Nucleus accumbens (tissue), 56 donors: Measurements from ENCODE around the gene SLC9A9.
"Not testable (repeated sequence)": the region's sequence is repeated elsewhere in the genome, so short reads cannot be mapped to it uniquely, and the experiment has no call there.

Experiments
- DNase-seq, 56 donors: peaks; one replicate each; lab custom pipeline; 2025; lab: John Stamatoyannopoulos, UW

Gene SLC9A9

DNA sequence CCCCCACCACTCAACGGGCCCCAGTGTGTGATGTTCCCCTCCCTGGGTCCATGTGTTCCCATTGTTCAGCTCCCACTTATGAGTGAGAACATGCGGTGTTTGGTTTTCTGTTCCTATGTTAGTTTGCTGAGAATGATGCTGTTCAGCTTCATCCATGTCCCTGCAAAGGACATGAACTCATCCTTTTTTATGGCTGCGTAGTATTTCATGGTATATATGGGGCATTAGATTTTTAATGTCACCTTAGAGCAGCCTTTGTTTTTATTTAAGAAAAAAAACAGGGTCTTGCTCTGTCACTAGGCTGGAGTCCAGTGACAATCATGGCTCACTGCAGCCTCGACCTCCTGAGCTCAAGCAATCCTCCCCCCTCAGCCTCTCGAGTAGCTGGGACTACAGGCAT, 568.7 kb downstream of the SLC9A9 start:
- not testable (repeated sequence) for DNase-seq

- no peak for DNase-seq
Observed at GRCh38 chr3:143278721-143279120, 569.5 kb downstream of the SLC9A9 start.

- no peak for DNase-seq
Observed at GRCh38 chr3:143277531-143277930, 570.7 kb downstream of the SLC9A9 start.

- no peak for DNase-seq
Observed at GRCh38 chr3:143276592-143276991, 571.7 kb downstream of the SLC9A9 start.

DNA sequence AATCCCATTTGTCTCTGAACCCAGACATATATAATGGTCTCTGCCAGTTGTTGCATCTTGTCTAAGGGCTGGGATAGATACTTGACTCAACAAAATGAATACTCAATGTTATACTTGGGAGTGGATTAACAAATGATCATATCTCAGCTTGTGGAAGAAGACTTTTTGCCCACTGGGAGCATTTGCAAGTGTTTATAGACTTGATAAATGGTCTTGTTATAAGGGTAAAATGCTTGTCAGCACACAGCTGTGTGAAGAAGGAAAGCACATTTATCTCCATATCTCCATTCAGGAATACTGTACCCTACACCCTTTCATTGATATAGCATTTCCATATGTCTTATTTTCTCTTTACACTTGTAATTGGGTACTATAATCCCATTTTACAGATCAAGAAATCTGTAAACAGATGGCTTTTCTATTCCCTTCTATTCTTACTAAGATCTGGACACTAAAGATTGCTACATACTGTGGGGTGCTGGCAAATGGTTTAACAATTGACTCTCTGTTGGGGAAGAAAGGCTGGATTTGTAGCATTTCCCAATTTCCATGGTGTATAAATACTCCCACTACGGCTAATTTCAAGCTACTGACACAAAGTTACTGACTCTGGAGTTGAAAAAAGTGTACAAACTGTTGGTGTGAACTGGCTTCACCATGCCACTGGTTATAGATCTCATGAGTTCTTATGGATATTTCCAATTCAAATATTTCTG, 574.1 kb downstream of the SLC9A9 start:
- DNase-seq, result no peak

DNA sequence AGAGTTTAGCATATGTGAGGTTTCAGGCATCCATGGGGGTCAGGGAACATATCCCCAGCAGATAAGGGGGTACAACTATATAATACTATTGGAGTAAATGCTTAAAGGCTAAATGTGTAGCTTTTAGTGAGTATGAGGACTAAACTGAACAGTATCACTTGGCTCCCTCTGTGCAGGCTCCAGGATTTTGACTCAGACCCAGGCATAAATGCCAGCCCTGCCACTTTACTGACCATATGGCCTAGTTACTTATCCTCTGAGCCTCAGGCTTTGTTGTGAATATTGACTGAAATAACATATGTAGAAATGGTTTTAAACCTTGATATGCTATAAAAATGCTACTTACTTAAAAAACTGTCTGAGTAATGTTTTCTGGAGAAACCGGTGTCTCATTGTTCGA, 577.1 kb downstream of the SLC9A9 start:
- DNase-seq, result no peak

GRCh38 chr3:143269741-143270140, 578.5 kb downstream of the SLC9A9 start:
- DNase-seq, result no peak

DNA sequence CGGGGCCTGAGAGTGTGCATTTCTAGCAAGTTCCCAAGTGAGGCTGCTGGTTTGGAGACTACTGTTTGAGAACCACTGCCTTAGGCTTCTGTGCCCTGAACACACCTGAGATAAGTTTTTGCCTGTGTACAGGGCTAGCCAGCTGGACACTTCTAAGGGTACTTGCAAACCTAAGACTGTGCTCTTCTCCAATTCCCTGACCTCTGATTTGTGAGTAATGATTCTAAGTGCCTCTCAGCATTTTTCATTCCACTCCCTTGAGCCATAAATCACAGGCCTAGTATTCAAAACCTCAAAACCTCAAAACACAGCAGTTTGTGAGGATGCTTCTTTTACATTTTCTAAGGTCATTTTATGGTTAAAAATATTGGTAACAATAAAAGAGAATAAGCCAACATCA, 580.3 kb downstream of the SLC9A9 start:
- no peak for DNase-seq

DNA sequence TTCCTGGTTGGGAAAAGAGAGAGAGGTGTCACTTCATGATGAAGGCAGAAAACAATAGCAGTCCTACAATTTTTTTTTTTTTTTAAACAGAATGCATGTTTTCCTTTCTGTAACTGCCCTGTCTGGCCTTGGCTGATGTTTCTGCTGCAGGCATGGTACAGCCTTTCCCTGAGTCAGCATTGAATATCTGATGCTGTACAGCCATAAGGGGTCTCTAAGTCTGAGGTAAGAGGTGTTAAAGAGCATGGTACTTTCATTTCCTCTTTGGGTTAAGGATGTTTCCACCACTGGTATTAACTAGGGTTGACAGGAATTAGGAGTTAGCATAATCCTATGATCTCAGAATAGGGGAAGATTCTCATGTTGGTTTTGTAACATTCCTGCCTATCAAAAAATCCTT, 581.3 kb downstream of the SLC9A9 start:
- no peak for DNase-seq

GRCh38 chr3:143266511-143266910, 581.8 kb downstream of the SLC9A9 start:
- DNase-seq, result no peak

- DNase-seq, result no peak
Observed at GRCh38 chr3:143265501-143266070, 582.7 kb downstream of the SLC9A9 start.

GRCh38 chr3:143263852-143264513, 584.3 kb downstream of the SLC9A9 start:
- no peak for DNase-seq

GRCh38 chr3:143261848-143262247, 586.4 kb downstream of the SLC9A9 start:
- no peak for DNase-seq

GRCh38 chr3:143258692-143259091, 589.6 kb downstream of the SLC9A9 start:
- no peak for DNase-seq

DNA sequence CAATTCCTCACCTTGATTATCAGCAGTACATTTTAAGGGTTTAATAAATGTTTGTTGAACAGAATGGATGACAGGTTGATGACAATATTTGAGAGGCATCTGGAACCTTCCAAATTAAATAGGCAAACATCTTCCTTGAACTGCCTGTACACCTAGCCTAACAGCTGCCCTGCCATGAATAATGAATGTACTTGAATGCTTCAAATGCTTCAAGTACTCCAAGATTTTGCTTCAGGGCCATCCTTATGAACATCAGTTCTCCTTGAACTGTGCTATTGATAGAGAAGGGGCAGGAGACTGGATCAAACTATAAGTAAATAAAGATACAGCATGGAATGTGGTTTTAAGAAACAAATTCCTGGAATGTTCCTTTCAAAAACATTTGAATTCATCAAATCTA, 591.9 kb downstream of the SLC9A9 start:
- DNase-seq, result no peak

- DNase-seq, result no peak
Observed at GRCh38 chr3:143255739-143256138, 592.5 kb downstream of the SLC9A9 start.

- no peak for DNase-seq
Observed at GRCh38 chr3:143252931-143253330, 595.3 kb downstream of the SLC9A9 start.

- DNase-seq, result no peak
Observed at GRCh38 chr3:143249014-143249413, 599.3 kb downstream of the SLC9A9 start.

GRCh38 chr3:143247073-143247472, 601.2 kb downstream of the SLC9A9 start:
- no peak for DNase-seq

DNA sequence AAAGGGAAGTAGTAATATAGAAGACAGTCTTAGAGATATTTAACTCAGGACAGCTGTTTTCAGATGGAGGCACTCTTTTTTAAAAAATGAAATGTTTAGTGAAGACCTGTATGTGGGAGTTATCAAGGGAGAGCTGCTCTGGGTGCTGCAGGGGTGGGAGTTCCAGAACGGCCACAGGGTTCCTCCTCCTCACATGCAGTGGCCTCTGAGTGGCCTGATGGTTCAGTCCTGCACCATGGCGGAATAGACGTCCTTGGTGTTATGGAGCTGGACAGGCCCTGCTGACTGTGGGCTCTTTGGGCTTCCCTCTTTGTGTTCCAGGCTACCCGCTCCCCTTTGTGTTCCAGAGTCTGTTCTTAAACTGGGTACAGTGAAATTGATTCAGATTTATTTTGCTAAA, 602.6 kb downstream of the SLC9A9 start:
- DNase-seq, result no peak

DNA sequence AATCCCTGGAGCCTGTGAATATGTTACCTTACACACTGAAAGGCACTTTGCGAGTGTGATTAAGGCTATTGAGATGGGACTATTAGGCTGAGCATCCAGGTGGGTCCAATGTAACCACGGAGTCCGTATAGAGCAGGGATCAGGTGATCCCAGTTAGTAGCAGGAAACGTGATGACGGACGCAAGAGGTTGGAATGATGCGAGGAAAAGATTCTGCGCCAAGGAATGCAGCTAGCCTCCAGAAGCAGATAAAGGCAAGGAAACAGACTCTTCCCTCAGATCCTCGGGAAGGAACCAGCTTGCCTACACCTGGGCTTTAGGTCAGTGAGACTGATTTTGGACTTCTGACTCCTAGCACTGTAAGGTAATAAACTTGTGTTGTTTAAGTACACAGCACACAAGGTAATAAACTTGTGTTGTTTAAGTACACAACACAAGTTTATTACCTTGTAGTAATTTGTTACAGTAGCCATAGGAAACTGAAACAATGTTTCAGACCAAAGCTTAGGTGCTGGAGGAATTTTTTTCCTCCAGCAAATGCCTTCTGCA, 603.7 kb downstream of the SLC9A9 start:
- no peak for DNase-seq

GRCh38 chr3:143243686-143244085, 604.6 kb downstream of the SLC9A9 start:
- DNase-seq, result no peak
